Parathyroid adenoma (tissue), 2 donors: ENCODE results near the gene GAK.

Experiments
- H2AFZ ChIP-seq: fragments of 300-600 bp; sonication (generic); one replicate; pipeline ENCODE4 v1.7.0; 2017; ENCODE audit warnings: antibody characterized with exemption, mild to moderate bottlenecking
- H3K27ac ChIP-seq: fragments of 300-600 bp; sonication (generic); one replicate; pipeline ENCODE4 v1.7.0; 2017
- H3K27me3 ChIP-seq: fragments of 300-600 bp; sonication (generic); one replicate; pipeline ENCODE4 v1.7.0; 2017; ENCODE audit warnings: low read length; ENCODE audit not compliant: control insufficient read depth, insufficient read depth
- H3K36me3 ChIP-seq: fragments of 300-600 bp; sonication (generic); one replicate; pipeline ENCODE4 v1.7.0; 2017; ENCODE audit warnings: low read length; ENCODE audit not compliant: control insufficient read depth, insufficient read depth
- H3K4me1 ChIP-seq: fragments of 300-600 bp; sonication (generic); one replicate; pipeline ENCODE4 v1.7.0; 2017; ENCODE audit warnings: control low read depth
- H3K4me2 ChIP-seq: fragments of 300-600 bp; sonication (generic); one replicate; pipeline ENCODE4 v1.7.0; 2017; ENCODE audit warnings: low read length
- H3K4me3 ChIP-seq: fragments of 300-600 bp; sonication (generic); one replicate; pipeline ENCODE4 v1.7.0; 2017; ENCODE audit warnings: low read depth, low read length
- H3K79me2 ChIP-seq: fragments of 300-600 bp; sonication (generic); one replicate; pipeline ENCODE4 v1.7.0; 2017; ENCODE audit warnings: control low read depth
- H3K9ac ChIP-seq: fragments of 300-600 bp; sonication (generic); one replicate; pipeline ENCODE4 v1.7.0; 2017; ENCODE audit warnings: mild to moderate bottlenecking
- H3K9me3 ChIP-seq: fragments of 300-600 bp; sonication (generic); one replicate; pipeline ENCODE4 v1.7.0; 2017; ENCODE audit warnings: low read length; ENCODE audit not compliant: control insufficient read depth
- TF ChIP-seq, protein P1 (sequence below): fragments of 300-600 bp; sonication (generic); IDR thresholded peaks from one replicate; pipeline ENCODE4 v1.7.0; 2017; ENCODE audit warnings: antibody characterized with exemption, mild to moderate bottlenecking
- donor health status: primary hyperparathyroidism.

Gene GAK

DNA sequence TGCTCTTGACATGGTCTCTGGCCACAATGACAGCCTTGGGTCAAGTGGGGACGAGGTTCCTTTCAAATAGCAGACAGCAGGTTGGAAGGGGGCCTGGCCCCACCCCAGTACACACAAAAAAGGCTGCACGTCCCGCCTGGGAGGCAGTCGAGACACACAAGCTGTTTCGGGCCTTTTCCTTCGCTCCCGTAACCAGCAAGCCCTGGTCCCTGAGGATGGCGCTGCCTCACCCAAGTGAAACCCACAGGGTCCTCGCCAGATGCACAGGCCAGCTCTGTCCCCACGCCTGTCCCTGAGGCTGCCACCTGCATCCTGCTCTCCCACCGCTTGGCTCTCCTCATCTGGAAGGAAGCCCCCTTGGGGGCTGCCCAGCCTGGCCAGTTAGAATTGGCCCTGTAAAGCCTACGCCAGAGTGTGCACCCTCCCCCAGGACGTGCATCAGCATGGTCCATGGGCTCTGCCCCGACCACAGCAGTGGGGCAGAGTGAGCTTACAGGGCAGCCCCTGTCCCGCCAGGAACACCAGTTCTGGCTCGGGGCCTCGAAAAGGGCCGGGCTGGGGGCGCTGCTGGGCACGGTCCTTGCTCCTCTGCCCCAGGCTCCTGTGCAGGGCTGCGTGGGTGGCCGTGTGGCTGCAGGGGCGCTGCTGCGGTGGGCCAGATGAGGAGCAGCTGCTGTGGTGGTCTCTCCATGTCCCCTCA lies 108.2 kb downstream of the GAK start:
- H3K4me3 ChIP-seq: no peak overlapping the region
- no peaks in the 10 kb centered on the region for H3K27me3 ChIP-seq
- no peaks in the 10 kb centered on the region for H3K79me2 ChIP-seq
- H2AFZ ChIP-seq: no peak overlapping the region
- no peak overlapping the region for H3K27ac ChIP-seq
- H3K9me3 ChIP-seq: no peaks in the 10 kb centered on the region
- H3K36me3 ChIP-seq: no peaks in the 10 kb centered on the region
- no peak overlapping the region for H3K9ac ChIP-seq
- no peaks in the 10 kb centered on the region for H3K4me1 ChIP-seq
- H3K4me2 ChIP-seq: no peak overlapping the region
- TF ChIP-seq, protein P1, sequence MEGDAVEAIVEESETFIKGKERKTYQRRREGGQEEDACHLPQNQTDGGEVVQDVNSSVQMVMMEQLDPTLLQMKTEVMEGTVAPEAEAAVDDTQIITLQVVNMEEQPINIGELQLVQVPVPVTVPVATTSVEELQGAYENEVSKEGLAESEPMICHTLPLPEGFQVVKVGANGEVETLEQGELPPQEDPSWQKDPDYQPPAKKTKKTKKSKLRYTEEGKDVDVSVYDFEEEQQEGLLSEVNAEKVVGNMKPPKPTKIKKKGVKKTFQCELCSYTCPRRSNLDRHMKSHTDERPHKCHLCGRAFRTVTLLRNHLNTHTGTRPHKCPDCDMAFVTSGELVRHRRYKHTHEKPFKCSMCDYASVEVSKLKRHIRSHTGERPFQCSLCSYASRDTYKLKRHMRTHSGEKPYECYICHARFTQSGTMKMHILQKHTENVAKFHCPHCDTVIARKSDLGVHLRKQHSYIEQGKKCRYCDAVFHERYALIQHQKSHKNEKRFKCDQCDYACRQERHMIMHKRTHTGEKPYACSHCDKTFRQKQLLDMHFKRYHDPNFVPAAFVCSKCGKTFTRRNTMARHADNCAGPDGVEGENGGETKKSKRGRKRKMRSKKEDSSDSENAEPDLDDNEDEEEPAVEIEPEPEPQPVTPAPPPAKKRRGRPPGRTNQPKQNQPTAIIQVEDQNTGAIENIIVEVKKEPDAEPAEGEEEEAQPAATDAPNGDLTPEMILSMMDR: no peak

DNA sequence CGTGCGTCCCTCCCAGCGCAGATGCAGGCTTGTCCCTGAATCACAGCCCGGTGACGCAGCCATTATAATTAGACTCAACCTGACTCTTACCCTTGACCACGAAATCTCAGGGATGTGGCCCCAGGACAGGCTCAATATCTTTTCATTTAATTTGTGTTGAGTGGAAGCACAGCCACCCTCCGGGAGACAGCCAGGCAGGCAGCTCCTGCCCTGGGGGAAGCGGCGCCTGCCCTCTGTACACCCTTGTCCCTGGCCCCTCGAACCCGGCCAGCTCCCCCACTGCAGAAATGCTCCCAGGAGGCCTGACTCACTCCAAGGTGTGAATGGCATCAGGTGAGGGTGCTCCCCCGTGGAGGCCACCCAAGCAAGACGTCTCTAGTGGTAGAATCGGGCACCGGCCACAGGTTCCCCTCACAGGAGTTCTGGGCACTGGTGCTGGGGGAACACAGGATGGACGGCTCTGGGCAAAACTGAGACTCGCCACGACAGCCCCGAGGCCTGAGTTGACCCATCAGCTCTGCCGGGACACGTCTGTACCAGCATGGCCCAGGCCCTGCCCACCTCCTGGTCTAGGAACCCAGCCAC lies 108.8 kb downstream of the GAK start:
- Histone ChIP-seq H3K9ac (no peak overlapping the region), H3K36me3 (no peaks in the 10 kb centered on the region), H3K4me1 (no peaks in the 10 kb centered on the region), H3K27me3 (no peaks in the 10 kb centered on the region), H3K9me3 (no peaks in the 10 kb centered on the region), H2AFZ (no peak overlapping the region), H3K27ac (no peak overlapping the region), H3K4me3 (no peak overlapping the region), H3K4me2 (no peak overlapping the region), H3K79me2 (no peaks in the 10 kb centered on the region)
- TF ChIP-seq, protein P1: no peak

DNA sequence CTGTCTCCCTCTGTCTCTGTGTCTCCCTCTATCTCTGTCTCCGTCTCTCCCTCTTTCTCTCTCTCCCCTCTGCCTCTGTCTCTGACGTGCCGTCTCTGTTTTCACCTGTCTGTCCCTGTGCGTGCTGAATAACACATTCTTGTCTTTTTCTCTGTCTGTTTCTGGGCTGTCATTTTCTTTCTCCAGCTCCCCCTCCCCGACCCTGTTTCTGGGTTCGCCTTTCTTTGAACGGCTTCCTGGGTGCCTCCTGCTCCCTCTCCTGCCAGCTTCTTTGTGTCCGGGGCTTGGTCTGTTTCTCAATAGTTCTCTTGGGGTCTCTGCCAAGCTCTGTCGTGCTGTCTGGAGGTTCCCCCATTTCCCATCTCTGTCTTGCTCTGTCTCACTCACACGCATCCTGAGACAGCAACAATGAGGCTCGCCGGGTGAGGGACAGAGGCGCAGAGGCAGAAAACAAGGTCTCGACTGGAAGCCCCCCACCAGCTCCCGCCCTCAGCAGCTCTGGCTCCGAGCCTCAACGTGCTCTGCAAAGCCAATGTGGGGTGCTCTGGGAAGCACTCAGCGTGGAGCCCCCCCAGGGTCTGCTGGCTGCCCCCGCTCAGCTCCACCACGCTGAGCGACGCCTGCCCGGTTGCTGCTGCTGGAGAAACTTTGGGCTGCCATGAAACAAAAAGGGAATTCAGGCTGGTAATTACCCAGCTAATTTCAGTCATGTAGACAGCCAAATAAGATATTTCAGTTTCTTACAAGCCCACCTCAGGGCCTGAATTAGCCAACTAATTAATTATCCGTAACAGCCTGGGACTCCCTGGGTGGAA lies 109.5 kb downstream of the GAK start:
- Histone ChIP-seq H2AFZ (no peak overlapping the region), H3K36me3 (no peaks in the 10 kb centered on the region), H3K4me1 (no peaks in the 10 kb centered on the region), H3K4me3 (no peak overlapping the region), H3K4me2 (no peak overlapping the region), H3K79me2 (no peaks in the 10 kb centered on the region), H3K9me3 (no peaks in the 10 kb centered on the region), H3K27ac (no peak overlapping the region), H3K9ac (no peak overlapping the region), H3K27me3 (no peaks in the 10 kb centered on the region)
- TF ChIP-seq, protein P1: no peak

DNA sequence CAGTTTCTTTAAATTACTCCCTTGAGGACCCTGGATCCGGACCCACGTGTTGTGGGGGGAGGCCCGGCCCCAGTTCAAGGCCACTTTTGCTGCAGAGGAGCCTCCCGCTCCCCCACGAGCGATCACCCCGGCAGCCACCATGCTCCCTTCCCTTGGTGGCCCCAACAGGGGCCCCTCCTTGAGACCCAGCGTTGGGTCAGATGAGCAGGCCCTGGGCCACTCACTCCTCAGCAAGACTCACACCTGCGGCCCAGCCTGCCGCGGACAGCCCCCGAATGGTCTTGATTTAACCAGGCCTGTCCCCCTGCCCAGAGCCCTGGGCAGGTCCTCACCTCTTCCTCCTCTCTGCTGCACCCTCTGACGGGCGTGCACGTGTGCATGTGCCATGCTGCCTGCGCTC lies 110.5 kb downstream of the GAK start:
- H3K4me1 ChIP-seq: no peaks in the 10 kb centered on the region
- H3K4me2 ChIP-seq: no peak overlapping the region
- H3K9me3 ChIP-seq: no peaks in the 10 kb centered on the region
- no peaks in the 10 kb centered on the region for H3K27me3 ChIP-seq
- H2AFZ ChIP-seq: no peak overlapping the region
- TF ChIP-seq, protein P1: no peak
- no peak overlapping the region for H3K9ac ChIP-seq
- H3K79me2 ChIP-seq: no peaks in the 10 kb centered on the region
- no peak overlapping the region for H3K4me3 ChIP-seq
- no peaks in the 10 kb centered on the region for H3K36me3 ChIP-seq
- no peak overlapping the region for H3K27ac ChIP-seq
